Kidney (tissue), 14 donors: ENCODE measurements around the gene CHD2. TPM values are rescaled to one million over a fixed set of nuclear protein-coding genes. Genes with fewer than 3 reads are reported as not detected.
A peak's percentile ranks its signal among the peaks of the same experiment; 100 is the strongest.
"Not testable (repeated sequence)": the region's sequence is repeated elsewhere in the genome, so short reads cannot be mapped to it uniquely, and the experiment has no call there.

Source experiments
- DNase-seq, 5 donors: peaks; one replicate each; pipeline ENCODE4 v3.0.0-alpha.2; 2013 to 2020
- FAIRE-seq: peaks from 2 replicates; lab custom pipeline; 2012; peaks lifted over from hg19 to GRCh38; lab: Jason Lieb, UNC
- H3K27ac ChIP-seq, 2 donors: one replicate each; pipeline ENCODE4 v1.7.0; 2013; ENCODE audit warnings: low read depth in 2 of 2, low read length in 2 of 2, inconsistent platforms in 1 of 2
- H3K27me3 ChIP-seq: one replicate; pipeline ENCODE4 v1.7.1; 2013; ENCODE audit warnings: low read length, inconsistent platforms; ENCODE audit not compliant: control insufficient read depth, insufficient read depth
- H3K36me3 ChIP-seq, 3 donors: one replicate each; pipeline versions ENCODE4 v1.7.0 to v1.7.1; 2013; ENCODE audit warnings: low read length in 3 of 3, control low read depth in 1 of 3, inconsistent platforms in 1 of 3; ENCODE audit not compliant: insufficient read depth in 3 of 3, control insufficient read depth in 2 of 3
- H3K4me1 ChIP-seq, 3 donors: one replicate each; pipeline versions ENCODE4 v1.7.0 to v1.7.1; 2013; ENCODE audit warnings: low read length in 3 of 3, inconsistent platforms in 1 of 3, low read depth in 1 of 3; ENCODE audit not compliant: control insufficient read depth in 2 of 3, insufficient read depth in 2 of 3
- H3K4me3 ChIP-seq, 3 donors: one replicate each; pipeline versions ENCODE4 v1.7.0 to v1.8.1; 2013; ENCODE audit warnings: low read length in 3 of 3, control low read depth in 1 of 3, inconsistent platforms in 1 of 3
- H3K9ac ChIP-seq, 3 donors: one replicate each; pipeline versions ENCODE4 v1.7.0 to v1.7.1; 2013; ENCODE audit warnings: low read length in 3 of 3, control low read depth in 1 of 3, inconsistent platforms in 1 of 3
- H3K9me3 ChIP-seq, 3 donors: one replicate each; pipeline versions ENCODE4 v1.7.0 to v1.7.1; 2013; ENCODE audit warnings: low read length in 3 of 3, control low read depth in 1 of 3, inconsistent platforms in 1 of 3; ENCODE audit not compliant: control insufficient read depth in 2 of 3, insufficient read depth in 1 of 3
- intact Hi-C: fragments of 100-400 bp; cut with DNase I; formaldehyde crosslinking; loops from one replicate; pipeline ENCODE4 v1.11.1; 2022
- polyA plus RNA-seq: library from polyadenylated mRNA; stranded (reverse); fragments of 350-450 nt; fragmentation: Illumina TruSeq; extraction: RNeasy Lipid Tissue Mini Kit (QIAGEN cat#74804); gene quantifications from one replicate; pipeline ENCODE4 v1.2.3, GENCODE V29; 2014; ENCODE audit warnings: low read depth, low replicate concordance; ENCODE audit not compliant: insufficient read depth
- total RNA-seq: library from RNA; stranded (reverse); fragmentation: NEBNext Ultra II Directional; extraction: Animal tissue kit (Norgen Biotek cat#: 25700); gene quantifications from one replicate; pipeline ENCODE4 v1.2.1, GENCODE V29; 2021
- TF ChIP-seq, protein P1 (sequence below): IDR thresholded peaks from 3 replicates; pipeline ENCODE4 v1.5.1; 2012; ENCODE audit warnings: mild to moderate bottlenecking, moderate library complexity, borderline replicate concordance; ENCODE audit not compliant: insufficient read depth; ENCODE audit errors: extremely low read depth
- donor health status: control.
- donor health status: control.
- donor health status: control.
- donor health status: control.
- donor health status: control.
- donor health status: DM: yes; HTN: yes; CAD: no.
- donor health status: Normal renal cell carcinoma (clear cell type).

Gene CHD2
- total and polyA plus RNA-seq, 2 donors from 2014 or later: 22.5 to 137 TPM

DNA sequence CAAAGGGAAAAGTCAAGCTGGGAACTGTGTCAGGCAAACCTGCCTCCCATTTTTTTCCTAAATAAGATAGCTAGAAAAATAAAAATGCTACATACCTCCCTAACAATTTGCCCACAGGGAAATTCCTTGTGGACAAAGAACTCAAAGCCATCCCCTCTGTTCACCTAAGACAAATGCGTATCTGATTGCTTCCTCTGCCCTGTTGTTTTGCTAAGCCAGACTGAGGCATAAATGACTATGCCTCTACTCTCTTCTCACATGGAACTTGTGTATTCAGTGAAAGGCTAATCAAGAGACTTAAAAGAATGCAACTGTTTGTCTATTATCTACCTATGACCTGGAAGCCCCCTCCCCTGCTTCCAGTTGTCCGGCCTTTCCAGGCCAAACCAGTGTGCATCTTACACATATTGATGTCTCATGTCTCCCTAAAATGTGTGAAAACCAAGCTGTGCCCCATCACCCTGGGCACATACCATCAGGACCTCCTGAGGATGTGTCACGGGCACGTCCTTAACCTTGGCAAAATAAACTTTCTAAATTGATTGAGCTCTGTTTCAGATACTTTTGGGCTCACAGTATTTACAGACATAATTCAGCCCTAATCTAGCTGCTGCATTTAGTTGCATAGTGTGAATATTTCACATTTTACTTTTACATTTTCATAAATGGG is 15.8 kb downstream of the CHD2 start:
- peak overlapping the region; percentile 26 to 50 for H3K27ac ChIP-seq
- H3K36me3 ChIP-seq: peaks cover 0 to 3% (median 0%) of the 10 kb centered on the region in 3 donors
- DNase-seq (no peak), FAIRE-seq (no peak)
- no peak overlapping the region for H3K9ac ChIP-seq
- peaks cover 12 to 56% (median 32%) of the 10 kb centered on the region in 3 donors for H3K4me1 ChIP-seq
- no peaks in the 10 kb centered on the region for H3K9me3 ChIP-seq
- H3K27me3 ChIP-seq: no peaks in the 10 kb centered on the region
- H3K4me3 ChIP-seq: no peak overlapping the region
- intact Hi-C loops: no loop called here
- TF ChIP-seq, protein P1, sequence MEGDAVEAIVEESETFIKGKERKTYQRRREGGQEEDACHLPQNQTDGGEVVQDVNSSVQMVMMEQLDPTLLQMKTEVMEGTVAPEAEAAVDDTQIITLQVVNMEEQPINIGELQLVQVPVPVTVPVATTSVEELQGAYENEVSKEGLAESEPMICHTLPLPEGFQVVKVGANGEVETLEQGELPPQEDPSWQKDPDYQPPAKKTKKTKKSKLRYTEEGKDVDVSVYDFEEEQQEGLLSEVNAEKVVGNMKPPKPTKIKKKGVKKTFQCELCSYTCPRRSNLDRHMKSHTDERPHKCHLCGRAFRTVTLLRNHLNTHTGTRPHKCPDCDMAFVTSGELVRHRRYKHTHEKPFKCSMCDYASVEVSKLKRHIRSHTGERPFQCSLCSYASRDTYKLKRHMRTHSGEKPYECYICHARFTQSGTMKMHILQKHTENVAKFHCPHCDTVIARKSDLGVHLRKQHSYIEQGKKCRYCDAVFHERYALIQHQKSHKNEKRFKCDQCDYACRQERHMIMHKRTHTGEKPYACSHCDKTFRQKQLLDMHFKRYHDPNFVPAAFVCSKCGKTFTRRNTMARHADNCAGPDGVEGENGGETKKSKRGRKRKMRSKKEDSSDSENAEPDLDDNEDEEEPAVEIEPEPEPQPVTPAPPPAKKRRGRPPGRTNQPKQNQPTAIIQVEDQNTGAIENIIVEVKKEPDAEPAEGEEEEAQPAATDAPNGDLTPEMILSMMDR: no peak

DNA sequence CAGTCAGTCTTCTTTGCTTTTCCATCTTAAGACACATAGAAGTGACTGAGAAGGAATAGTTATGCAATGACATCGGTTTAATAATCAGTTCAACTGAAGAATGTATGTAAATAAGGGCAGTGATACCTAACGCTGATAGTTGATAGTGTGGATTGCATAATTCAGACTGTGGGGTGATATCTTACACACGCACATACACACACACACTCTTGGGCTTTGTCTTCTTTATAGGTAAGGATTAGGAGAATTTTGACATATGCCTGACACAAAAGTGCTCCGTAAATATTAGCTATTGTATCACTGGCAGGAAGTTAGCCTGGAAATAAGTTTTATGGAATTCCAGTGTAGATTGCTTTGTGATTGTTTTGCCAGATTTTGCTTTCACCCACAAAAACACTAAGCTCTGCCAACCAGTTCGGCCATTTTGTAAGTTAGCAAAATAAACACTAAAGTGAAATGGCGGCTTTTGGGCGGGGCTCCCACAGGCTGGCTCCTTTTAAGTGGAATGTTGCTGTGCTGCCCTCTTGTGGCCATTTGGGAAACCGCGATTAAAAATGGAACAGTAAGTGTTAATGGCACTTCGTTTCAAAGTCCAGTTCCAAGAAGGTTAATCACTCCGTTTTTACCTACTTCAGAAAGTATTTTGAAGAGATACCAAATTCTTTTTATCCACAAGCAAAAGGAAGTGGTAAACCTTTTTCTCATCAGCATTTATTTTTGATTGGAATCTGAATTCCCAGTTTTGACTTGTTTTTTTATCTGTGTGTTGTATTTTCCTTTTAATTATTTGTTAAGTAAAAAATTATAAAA is 17.7 kb downstream of the CHD2 start:
- Histone ChIP-seq H3K36me3 (peaks cover 0 to 5% (median 2%) of the 10 kb centered on the region in 3 donors), H3K4me1 (peaks cover 11 to 56% (median 40%) of the 10 kb centered on the region in 3 donors), H3K9me3 (no peaks in the 10 kb centered on the region), H3K4me3 (peak overlapping the region in 2 of 3 donors; percentile 22 to 23), H3K9ac (peak overlapping the region in 2 of 3 donors; percentile 26 to 53), H3K27ac (peak overlapping the region; percentile 59 to 78), H3K27me3 (no peaks in the 10 kb centered on the region)
- DNase-seq (peak; percentile 94 to 98 (median 95)), FAIRE-seq (peak; percentile 83)
- intact Hi-C loops: no loop called here
- TF ChIP-seq, protein P1: peak; percentile 92

DNA sequence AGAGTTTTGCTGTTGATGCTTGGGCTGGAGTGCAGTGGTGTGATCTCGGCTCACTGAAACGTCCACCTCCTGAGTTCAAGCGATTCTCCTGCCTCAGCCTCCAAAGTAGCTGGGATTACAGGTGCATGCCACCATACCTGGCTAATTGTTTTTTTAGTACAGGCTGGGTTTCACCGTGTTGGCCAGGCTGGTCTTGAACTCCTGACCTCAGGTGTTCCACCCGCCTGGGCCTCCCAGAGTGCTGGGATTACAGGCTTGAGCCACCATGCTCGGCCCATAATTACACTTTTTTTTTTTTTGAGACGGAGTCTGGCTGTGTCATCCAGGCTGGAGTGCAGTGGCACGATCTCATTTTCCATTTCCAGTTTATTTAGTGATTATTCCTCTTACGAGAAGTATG is 18.8 kb downstream of the CHD2 start:
- H3K27me3 ChIP-seq, H3K4me3 ChIP-seq, DNase-seq, FAIRE-seq, H3K36me3 ChIP-seq, intact Hi-C loops, H3K9ac ChIP-seq, H3K9me3 ChIP-seq: not testable (repeated sequence)
- Histone ChIP-seq H3K27ac (peak overlapping the region; percentile 20 to 49), H3K4me1 (peaks cover 11 to 54% (median 35%) of the 10 kb centered on the region in 3 donors)
